GM19324 (cell line): ENCODE data around the gene RCBTB1.
"Not testable (repeated sequence)": the region's sequence is repeated elsewhere in the genome, so short reads cannot be mapped to it uniquely, and the experiment has no call there.

Source experiments
- ATAC-seq: cut with Tn5 transposase; IDR thresholded peaks from one replicate; pipeline ENCODE4 v1.9.1; 2021; ENCODE audit warnings: mild to moderate bottlenecking, moderate library complexity; ENCODE audit not compliant: unreplicated experiment, low FRiP score

Gene RCBTB1

GRCh38 chr13:49606747-49607648 lies 21.6 kb upstream of the RCBTB1 start:
- ATAC-seq: peak; percentile 68

DNA sequence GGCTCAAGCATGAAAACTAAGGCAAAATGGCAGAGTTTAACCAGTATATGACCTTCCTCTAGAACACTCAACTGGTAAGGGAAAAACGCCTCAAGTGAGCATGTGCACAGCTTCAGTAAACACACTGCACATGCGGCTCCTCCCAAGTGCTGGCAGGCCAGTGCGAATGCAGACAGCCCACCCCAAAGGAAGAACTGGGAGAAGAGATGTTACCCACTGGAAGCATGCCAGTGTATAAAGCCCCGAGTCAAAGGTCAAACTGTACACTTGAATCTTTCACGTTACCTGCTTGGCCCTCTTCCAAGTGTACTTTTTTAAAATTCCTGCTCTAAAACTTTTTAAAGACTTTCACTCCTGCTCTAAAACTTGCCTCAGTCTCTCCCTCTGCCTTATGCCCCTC lies 19.2 kb upstream of the RCBTB1 start:
- no peak for ATAC-seq

GRCh38 chr13:49602615-49603014 lies 17.3 kb upstream of the RCBTB1 start:
- not testable (repeated sequence) for ATAC-seq

DNA sequence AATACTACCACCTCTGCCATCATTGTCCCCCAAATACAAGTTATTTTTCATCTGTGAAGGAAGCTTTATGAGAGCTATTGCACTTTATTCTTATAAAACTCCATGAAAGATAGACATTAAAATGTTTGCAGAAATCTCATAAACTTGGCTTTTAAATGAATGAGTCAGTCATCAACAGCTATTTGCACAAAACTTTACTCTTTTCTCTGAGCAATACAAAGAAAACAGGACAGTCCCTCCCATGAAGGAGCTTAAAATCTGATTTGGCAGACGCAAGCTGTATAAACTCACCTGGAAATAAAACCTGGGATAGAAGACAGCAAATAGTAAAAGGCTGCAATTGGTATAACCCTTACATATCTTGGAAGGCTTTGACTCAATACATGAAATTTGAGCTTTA lies 16.6 kb upstream of the RCBTB1 start:
- no peak for ATAC-seq

GRCh38 chr13:49597043-49597641 lies 11.8 kb upstream of the RCBTB1 start:
- no peak for ATAC-seq

GRCh38 chr13:49596221-49596620 lies 10.9 kb upstream of the RCBTB1 start:
- ATAC-seq: no peak

DNA sequence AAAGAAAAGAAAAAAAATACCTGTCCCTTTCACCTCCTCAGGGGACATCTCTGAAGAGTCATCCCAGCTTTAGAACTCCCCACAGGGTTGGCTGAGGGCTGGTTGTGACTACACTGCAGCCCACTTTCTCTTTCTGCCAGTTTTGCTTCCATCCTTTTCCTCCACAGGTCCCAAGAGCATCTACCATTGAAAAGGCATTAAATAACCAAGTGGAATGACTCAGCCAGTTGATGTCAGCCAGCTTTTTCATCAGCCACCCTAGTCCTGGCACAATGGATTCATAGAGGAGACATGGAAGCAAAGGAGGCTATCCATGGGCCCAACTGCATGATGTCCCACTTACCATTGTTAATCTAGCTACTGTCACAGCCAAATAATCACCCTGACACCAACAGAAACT lies 9.2 kb upstream of the RCBTB1 start:
- no peak for ATAC-seq

DNA sequence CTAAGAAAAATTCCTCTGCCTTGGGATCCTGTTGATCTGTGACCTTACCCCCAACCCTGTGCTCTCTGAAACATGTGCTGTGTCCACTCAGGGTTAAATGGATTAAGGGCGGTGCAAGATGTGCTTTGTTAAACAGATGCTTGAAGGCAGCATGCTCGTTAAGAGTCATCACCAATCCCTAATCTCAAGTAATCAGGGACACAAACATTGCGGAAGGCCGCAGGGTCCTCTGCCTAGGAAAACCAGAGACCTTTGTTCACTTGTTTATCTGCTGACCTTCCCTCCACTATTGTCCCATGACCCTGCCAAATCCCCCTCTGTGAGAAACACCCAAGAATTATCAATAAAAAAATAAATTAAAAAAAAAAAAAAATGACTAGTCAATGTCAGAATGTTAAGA lies 8.5 kb upstream of the RCBTB1 start:
- not testable (repeated sequence) for ATAC-seq

GRCh38 chr13:49590714-49591113 lies 5.4 kb upstream of the RCBTB1 start:
- not testable (repeated sequence) for ATAC-seq

- ATAC-seq: no peak
These were observed 2.0 kb upstream of the RCBTB1 start for GRCh38 chr13:49587311-49587847.

DNA sequence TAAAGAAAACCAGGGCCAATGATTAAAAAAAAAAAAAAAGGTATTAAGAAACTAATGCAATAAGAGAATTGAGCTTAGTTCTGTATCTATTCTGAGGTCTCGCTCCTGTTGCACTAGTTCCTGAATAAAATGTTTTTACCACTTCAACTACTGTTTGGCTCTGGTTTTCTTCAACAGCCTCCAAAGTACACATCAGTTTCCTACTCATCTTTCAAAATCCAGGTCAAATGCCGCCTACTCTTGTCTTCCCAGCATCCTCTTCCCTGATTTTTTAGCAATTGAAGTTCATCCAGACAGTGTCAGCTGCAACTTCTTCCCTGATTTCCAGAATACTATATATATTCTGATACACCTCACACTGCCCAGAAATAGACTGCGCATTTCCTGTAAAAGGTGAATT lies 1.4 kb upstream of the RCBTB1 start:
- no peak for ATAC-seq

DNA sequence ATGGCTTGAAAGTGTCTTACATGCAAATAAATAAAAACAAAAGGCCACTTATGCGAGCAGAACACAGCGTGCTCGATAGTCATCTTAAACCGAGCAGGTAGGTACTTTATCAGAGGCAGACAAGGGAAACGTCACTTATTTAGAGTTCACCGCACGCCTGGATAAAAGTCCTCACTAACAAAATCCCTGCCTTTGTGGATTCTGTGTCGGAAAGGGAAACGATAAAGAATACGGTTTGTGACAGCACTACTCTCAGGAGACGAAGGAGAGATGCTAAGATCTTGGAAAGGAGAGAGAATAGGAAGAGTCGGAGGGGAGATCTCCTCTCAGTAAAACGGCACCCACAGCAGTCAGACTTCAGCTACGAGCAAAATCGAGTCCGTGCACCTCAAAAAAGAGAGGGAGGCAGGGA lies 581 bp downstream of the RCBTB1 start:
- peak; percentile 16 for ATAC-seq

DNA sequence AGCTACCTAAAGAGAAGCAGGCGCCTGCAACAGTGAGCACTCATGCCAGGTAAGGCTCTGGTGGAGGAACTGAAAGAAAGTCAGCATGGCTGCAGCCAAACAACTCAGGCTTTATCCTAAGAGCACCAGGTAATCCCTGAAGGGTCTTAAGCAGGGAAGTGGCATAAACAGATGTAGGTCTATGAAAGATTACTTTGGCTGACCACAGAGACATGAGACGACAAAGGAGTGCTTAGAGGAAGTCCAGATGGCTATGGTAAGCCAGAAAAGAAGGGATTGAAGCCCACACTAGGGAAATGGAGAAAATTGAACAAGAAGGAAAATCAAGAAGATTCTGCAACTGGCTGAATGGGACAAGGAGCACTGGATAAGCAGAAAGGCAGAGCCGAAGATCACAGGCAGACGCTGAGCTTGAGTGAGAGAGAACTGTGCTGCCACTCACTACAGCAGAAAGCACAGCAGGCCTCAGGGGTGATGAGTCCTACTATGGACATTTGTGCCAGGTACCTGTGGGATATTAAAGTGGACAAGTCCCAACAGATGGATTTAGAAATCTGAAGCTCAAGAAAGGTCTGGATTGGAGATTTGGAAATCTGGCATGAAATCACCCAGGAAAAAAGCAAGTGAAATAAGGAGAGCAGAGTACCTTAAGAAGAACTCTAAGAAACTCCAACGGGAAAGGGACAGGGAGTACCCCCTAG lies 4.2 kb downstream of the RCBTB1 start:
- ATAC-seq: no peak

DNA sequence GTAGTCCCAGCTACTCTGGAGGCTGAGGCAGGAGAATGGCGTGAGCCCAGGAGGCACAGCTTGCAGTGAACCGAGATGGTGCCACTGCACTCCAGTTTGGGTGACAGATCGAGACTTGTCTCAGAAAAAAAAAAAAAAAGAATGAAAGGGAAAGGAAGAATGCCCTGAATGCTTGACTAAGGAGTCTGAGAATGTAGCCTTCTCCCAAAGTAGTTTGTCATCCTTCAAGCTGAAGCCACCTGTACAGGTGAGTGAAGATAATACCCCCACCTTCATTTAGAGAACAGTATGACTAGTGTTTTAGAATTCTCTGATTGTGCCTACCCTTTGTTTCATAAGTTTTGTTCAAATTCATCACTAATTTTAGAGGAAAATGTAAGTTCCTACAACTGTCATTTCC lies 5.9 kb downstream of the RCBTB1 start:
- ATAC-seq: no peak

DNA sequence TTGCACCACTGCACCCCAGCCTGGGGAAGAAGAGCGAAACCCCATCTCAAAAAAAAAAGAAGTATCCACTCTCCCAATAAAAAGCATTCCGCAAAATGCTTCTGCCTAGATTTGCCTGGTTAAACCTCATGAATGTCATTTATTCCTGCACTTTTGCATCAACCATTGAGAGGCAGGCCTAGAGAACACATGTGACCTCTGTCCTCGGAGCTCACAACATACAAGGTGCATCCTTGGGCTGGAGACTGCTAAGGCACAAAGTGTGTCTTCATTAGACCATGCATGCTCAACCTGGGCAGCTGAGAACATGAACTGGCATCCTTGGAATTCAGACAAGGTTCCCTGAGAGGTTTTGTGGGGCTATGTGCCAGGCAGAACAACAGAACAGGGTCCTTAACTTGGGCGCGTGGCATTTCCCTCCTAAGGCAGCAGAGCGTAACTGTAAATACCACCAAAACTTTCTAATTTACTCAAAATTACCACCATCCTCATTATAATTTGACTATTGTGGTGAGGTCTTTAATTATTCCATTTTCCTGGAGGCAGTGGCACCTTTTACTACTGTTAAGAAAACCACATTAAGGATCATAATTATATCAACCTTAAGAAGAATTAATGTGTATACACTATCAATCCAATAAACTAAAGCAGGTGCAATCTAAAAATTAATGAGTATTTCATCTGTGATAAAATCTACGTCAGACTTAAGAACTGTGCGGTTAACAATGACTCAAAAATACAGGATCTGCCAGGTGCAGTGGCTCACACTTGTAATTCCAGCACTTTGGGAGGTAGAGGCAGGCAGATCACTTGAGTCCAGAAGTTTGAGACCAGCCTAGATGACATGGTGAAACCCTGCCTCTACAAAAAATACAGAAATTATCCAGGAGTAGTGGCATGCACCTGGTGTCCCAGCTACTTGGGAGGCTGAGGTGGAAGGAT lies 13.8 kb downstream of the RCBTB1 start:
- ATAC-seq: no peak

GRCh38 chr13:49569993-49570689 lies 15.2 kb downstream of the RCBTB1 start:
- ATAC-seq: no peak

GRCh38 chr13:49567491-49567890 lies 17.9 kb downstream of the RCBTB1 start:
- no peak for ATAC-seq

DNA sequence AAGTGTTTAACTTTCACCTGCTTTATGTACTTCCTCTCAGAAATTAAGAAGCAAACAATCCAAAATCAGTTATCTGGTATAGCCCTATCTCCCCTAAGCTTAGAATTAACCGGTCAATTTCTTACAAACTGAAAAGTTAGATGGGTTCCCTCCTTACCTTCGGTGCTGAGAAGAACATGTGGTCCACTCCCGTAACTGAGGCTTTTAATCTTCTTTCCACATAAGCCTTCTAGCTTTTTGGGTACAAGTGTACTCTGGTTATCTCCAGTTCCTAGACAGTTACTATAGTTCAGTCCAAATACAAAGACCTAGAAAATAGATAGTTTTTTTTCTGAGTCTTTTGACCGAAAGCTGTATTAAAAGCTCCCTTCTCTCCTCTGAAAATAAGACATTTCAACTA lies 18.9 kb downstream of the RCBTB1 start:
- no peak for ATAC-seq

DNA sequence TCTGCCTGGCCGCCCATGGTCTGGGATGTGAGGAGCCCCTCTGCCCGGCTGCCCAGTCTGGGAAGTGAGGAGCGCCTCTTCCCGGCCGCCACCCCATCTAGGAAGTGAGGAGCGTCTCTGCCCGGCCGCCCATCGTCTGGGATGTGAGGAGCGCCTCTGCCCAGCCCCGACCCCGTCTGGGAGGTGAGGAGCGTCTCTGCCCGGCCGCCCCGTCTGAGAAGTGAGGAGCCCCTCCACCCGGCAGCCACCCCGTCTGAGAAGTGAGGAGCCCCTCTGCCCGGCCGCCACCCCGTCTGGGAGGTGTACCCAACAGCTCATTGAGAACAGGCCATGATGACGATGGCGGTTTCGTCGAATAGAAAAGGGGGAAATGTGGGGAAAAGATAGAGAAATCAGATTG lies 19.9 kb downstream of the RCBTB1 start:
- ATAC-seq: not testable (repeated sequence)
